ENCODE measurements around the gene GRIN3A.
"Not testable (repeated sequence)": the region's sequence is repeated elsewhere in the genome, so short reads cannot be mapped to it uniquely, and the experiment has no call there.

Gene GRIN3A

DNA sequence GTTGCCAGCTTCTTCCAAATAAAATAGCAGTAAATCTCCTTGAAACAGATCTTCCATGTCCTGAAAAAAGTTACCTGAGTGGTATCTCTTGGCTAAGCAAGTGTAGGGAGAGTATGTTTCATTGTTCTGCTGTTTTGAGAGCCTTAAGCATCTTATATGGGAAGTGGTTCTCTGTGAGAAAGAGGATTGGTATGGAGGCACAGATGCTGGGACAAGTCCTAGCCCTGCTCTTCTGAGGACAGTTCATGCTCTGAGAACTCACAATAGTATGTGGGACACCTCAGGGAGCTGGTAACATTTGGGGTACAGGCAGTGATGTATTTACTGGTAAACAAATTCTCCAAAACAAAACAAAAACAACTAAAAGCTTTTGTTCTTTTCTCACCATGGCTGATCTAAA, 145.7 kb downstream of the GRIN3A start:
- no peaks in the 10 kb centered on the region for H3K9me2 ChIP-seq (replicated peaks; ENCODE audit: low read depth, low read length)
- no peaks in the 10 kb centered on the region for H3K36me3 ChIP-seq (ENCODE audit: insufficient read depth, low read length)
- no peaks in the 10 kb centered on the region for H3K9me3 ChIP-seq (ENCODE audit: insufficient read depth, low read depth, low read length)
- H3K4me1 ChIP-seq (ENCODE audit: insufficient read depth, low read length, poor library complexity, severe bottlenecking), result no peaks in the 10 kb centered on the region
- H4K20me1 ChIP-seq (ENCODE audit: insufficient read depth, low read length, poor library complexity, severe bottlenecking), result no peaks in the 10 kb centered on the region
- H3K79me2 ChIP-seq (ENCODE audit: insufficient read depth, low read length), result no peaks in the 10 kb centered on the region
- H2AFZ ChIP-seq (ENCODE audit: low read length), result no peak overlapping the region
- H3K4me2 ChIP-seq (ENCODE audit: low read depth, low read length, poor library complexity, severe bottlenecking), result no peak overlapping the region
- no peaks in the 10 kb centered on the region for H3K27me3 ChIP-seq (ENCODE audit: insufficient read depth, low read length, poor library complexity, severe bottlenecking)
- no peaks in the 10 kb centered on the region for H3F3A ChIP-seq (ENCODE audit: low read depth)
- TF ChIP-seq CTCF (conservative IDR thresholded peaks at IDR 0.05; ENCODE audit: low read length), result no peak
- no peak overlapping the region for H3K4me3 ChIP-seq (ENCODE audit: low read length, poor library complexity, severe bottlenecking)
- H3K9ac ChIP-seq (ENCODE audit: low read depth, low read length, poor library complexity, severe bottlenecking), result no peak overlapping the region

- no peaks in the 10 kb centered on the region for H3K9me3 ChIP-seq (ENCODE audit: insufficient read depth, low read depth, low read length)
- no peak overlapping the region for H3K9ac ChIP-seq (ENCODE audit: low read depth, low read length, poor library complexity, severe bottlenecking)
- H3K4me2 ChIP-seq (ENCODE audit: low read depth, low read length, poor library complexity, severe bottlenecking), result no peak overlapping the region
- H3F3A ChIP-seq (ENCODE audit: low read depth), result no peaks in the 10 kb centered on the region
- no peak overlapping the region for H3K4me3 ChIP-seq (ENCODE audit: low read length, poor library complexity, severe bottlenecking)
- no peaks in the 10 kb centered on the region for H3K9me2 ChIP-seq (replicated peaks; ENCODE audit: low read depth, low read length)
- H3K79me2 ChIP-seq (ENCODE audit: insufficient read depth, low read length), result no peaks in the 10 kb centered on the region
- no peak overlapping the region for H2AFZ ChIP-seq (ENCODE audit: low read length)
- no peaks in the 10 kb centered on the region for H4K20me1 ChIP-seq (ENCODE audit: insufficient read depth, low read length, poor library complexity, severe bottlenecking)
- H3K27me3 ChIP-seq (ENCODE audit: insufficient read depth, low read length, poor library complexity, severe bottlenecking), result no peaks in the 10 kb centered on the region
- no peaks in the 10 kb centered on the region for H3K4me1 ChIP-seq (ENCODE audit: insufficient read depth, low read length, poor library complexity, severe bottlenecking)
- no peaks in the 10 kb centered on the region for H3K36me3 ChIP-seq (ENCODE audit: insufficient read depth, low read length)
- TF ChIP-seq CTCF (conservative IDR thresholded peaks at IDR 0.05; ENCODE audit: low read length) (no peak), EZH2phosphoT487 (IDR thresholded peaks at IDR 0.05; ENCODE audit: borderline replicate concordance) (no peak)
Observed at GRCh38 chr9:101591787-101592446, 146.5 kb downstream of the GRIN3A start.

- H3K4me3 ChIP-seq (ENCODE audit: low read length, poor library complexity, severe bottlenecking), result no peak overlapping the region
- no peak overlapping the region for H3K4me2 ChIP-seq (ENCODE audit: low read depth, low read length, poor library complexity, severe bottlenecking)
- H3K27me3 ChIP-seq (ENCODE audit: insufficient read depth, low read length, poor library complexity, severe bottlenecking), result no peaks in the 10 kb centered on the region
- no peaks in the 10 kb centered on the region for H3K9me3 ChIP-seq (ENCODE audit: insufficient read depth, low read depth, low read length)
- H4K20me1 ChIP-seq (ENCODE audit: insufficient read depth, low read length, poor library complexity, severe bottlenecking), result no peaks in the 10 kb centered on the region
- no peak overlapping the region for H2AFZ ChIP-seq (ENCODE audit: low read length)
- no peaks in the 10 kb centered on the region for H3K9me2 ChIP-seq (replicated peaks; ENCODE audit: low read depth, low read length)
- H3K9ac ChIP-seq (ENCODE audit: low read depth, low read length, poor library complexity, severe bottlenecking), result no peak overlapping the region
- H3F3A ChIP-seq (ENCODE audit: low read depth), result no peaks in the 10 kb centered on the region
- TF ChIP-seq CTCF (conservative IDR thresholded peaks at IDR 0.05; ENCODE audit: low read length) (no peak), EZH2phosphoT487 (IDR thresholded peaks at IDR 0.05; ENCODE audit: borderline replicate concordance) (no peak)
- no peaks in the 10 kb centered on the region for H3K79me2 ChIP-seq (ENCODE audit: insufficient read depth, low read length)
- H3K36me3 ChIP-seq (ENCODE audit: insufficient read depth, low read length), result no peaks in the 10 kb centered on the region
- no peaks in the 10 kb centered on the region for H3K4me1 ChIP-seq (ENCODE audit: insufficient read depth, low read length, poor library complexity, severe bottlenecking)
Observed at GRCh38 chr9:101590901-101591300, 147.5 kb downstream of the GRIN3A start.

DNA sequence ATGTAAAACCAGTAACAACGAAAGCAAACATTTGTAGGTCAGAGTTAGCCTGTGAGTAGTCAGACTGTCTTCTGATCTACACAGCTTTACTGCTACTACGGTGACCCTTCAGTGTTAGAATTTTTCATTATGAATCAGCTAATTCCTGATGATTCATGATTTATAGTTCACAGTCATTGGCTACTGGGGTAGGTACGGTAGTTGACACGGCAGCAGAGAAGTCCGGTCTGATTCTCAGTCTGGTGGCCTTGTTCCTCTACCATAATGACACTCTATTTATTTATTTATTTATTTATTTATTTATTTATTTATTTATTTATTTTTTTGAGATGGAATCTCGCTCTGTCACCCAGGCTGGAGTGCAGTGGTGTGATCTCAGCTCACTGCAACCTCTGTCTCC, 148.4 kb downstream of the GRIN3A start:
- not testable (repeated sequence) for H3K9ac ChIP-seq (ENCODE audit: low read depth, low read length, poor library complexity, severe bottlenecking); H3K27me3 ChIP-seq (ENCODE audit: insufficient read depth, low read length, poor library complexity, severe bottlenecking); H3K9me2 ChIP-seq (replicated peaks; ENCODE audit: low read depth, low read length); H3F3A ChIP-seq (ENCODE audit: low read depth); H3K4me1 ChIP-seq (ENCODE audit: insufficient read depth, low read length, poor library complexity, severe bottlenecking); H3K9me3 ChIP-seq (ENCODE audit: insufficient read depth, low read depth, low read length); H3K36me3 ChIP-seq (ENCODE audit: insufficient read depth, low read length); H3K4me3 ChIP-seq (ENCODE audit: low read length, poor library complexity, severe bottlenecking); H2AFZ ChIP-seq (ENCODE audit: low read length); H3K79me2 ChIP-seq (ENCODE audit: insufficient read depth, low read length); H3K4me2 ChIP-seq (ENCODE audit: low read depth, low read length, poor library complexity, severe bottlenecking); H4K20me1 ChIP-seq (ENCODE audit: insufficient read depth, low read length, poor library complexity, severe bottlenecking)

Measured in Loucy (cell line).